HG03097 (cell line): Measurements from ENCODE around the gene DNAJC12.
"Not testable (repeated sequence)": the region's sequence is repeated elsewhere in the genome, so short reads cannot be mapped to it uniquely, and the experiment has no call there.

Experiments used
- ATAC-seq: cut with Tn5 transposase; IDR thresholded peaks from one replicate; pipeline ENCODE4 v1.9.1; 2021; ENCODE audit not compliant: unreplicated experiment, low FRiP score

DNAJC12 gene

GRCh38 chr10:67794909-67795460 lies 43.0 kb downstream of the DNAJC12 start:
- no peak for ATAC-seq

- ATAC-seq = no peak
These were observed 43.7 kb downstream of the DNAJC12 start for GRCh38 chr10:67794256-67794655.

DNA sequence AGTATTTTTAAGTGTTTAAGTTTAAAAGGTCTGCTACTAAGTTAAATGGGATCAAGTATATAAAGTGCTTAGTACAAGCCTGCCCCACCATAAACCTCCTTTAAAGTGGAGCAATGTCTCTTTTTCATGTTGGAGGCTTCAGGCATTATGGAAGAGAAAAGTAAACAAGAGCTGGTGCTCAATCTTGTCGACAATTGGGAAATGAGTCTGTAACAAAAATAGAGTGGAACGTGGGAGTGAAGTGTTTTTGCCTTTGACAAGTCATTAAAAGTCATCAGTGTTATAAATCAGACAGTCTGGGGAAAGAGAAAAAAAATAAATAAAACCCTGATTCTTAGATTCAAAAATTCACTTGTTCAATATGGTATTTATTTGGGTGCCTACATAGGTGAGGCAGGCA lies 44.7 kb downstream of the DNAJC12 start:
- ATAC-seq = no peak

DNA sequence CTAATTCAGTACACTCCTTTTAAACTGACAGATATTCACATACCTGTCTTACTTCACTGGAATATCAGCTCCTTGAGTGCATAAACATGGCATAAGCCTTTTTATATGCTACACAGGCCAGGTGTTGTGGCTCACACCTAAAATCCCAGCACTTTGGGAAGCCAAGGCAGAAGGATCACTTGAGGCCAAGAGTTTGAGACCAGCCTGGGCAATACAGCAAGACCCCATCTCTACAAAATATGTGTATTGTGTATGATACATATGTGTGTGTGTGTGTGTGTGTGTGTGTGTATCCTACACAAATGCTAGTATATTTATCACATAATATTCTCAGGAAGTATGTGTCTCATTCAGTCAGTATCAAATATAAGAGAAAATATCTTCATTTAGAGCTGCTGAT lies 45.3 kb downstream of the DNAJC12 start:
- ATAC-seq = no peak

GRCh38 chr10:67790534-67791408 lies 47.2 kb downstream of the DNAJC12 start:
- ATAC-seq = no peak

GRCh38 chr10:67789769-67790168 lies 48.2 kb downstream of the DNAJC12 start:
- no peak for ATAC-seq

DNA sequence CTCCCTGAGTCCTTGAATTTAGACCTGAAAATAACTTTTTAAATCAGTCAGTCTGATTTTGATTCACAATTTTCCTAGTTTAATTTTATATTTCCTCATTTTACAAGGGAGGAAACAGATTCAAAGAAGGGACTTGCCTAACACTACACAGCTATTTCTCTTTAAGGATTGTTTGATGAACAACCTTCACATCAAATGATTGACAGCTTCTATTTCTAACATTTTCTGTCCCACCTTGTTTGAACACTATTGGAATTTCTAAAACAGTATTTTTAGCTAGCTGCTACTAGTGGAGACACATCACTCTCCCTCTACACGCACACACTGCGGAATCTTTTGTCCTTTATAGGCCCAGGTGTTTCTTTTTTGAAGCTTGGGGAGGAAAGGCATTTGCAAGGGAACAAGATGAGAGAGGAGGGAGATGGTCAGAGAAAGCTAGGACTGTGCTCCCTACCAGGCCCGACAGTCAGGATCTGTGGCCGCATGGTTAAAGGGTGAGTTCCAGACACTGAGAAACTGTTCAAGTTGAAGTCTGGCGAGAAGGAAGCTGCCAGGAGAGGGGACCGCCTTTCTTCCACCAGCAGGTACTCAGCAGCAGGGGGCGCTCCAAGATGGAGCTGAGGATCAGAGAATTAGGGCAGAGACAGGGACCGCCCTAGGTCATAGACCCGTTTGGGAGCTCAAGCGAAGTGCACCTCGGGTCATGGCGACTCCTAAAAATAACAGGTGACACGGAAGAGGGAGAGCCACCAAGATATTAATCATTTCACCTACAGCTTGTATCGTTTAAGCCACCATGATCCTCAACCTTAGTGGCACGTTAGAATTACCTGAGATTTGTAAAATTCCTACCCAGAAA lies 49.7 kb downstream of the DNAJC12 start:
- peak; percentile 48 for ATAC-seq

DNA sequence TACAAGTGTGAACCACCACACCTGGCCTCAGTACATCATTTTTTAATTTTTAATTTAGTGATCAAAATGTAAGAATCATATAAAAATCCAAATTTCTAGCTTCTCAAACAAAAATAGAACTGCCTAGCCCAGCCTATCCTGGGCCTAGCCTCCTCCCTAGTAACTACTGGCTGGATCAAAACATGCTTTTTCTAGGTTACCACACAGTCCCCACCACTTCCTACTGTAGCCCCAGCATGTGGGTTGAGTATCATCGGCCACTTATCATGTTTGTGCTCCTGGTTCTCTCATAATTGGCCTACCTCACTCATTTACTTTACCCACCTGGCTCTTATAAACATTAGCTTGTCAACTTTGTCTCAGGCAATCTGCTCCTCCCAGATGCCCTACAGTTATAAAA lies 52.9 kb downstream of the DNAJC12 start:
- no peak for ATAC-seq

DNA sequence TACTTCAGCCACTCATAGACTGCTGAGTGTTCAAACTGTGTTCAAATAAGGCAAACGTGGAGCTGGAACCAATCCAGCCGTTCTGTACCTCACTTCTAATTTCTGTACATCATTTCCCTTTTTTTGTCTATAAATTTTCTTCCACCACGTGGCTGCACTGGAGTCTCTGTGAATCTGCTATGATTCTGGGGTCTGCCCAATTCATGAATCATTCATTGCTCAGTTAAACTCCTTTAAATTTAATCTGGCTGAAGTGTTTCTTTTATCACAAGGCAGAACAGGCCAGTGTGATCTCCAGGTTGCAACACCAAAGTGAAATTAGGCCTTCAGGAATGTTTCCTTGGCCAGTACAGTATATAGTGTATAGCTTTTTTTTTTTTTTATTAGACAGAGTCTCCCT lies 53.5 kb downstream of the DNAJC12 start:
- ATAC-seq = no peak

DNA sequence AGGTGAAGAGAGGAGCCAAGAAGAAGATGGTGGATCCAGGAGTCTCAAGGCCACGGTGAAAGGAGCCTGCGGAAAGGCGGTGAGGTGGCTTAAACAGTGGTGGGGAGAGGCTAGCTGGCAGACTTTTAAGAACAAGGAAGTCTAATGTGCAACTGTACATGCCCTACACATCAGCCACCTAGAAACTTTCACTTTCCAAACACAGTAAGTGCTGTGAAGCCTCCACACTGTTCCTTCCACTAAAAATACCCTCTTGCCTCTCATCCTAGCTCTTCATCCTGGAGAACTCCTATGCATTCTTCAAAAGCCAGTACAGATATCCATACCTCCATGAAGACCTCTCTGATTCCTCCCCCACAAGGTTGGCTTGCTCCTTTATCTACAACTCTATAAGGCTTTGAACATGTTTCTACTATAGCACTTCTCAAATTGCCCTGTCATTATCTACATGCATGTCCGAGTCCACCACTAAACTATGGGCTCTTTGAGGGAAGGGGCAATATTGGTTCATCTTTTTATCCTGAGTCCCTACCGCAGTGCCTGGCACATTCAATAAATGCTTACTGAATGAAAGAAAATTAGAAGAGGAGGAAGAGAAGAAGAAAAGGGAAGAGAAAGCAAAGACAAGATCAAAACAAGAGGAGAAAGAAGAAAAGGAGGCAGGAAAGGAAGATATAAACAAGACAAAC lies 54.2 kb downstream of the DNAJC12 start:
- no peak for ATAC-seq

DNA sequence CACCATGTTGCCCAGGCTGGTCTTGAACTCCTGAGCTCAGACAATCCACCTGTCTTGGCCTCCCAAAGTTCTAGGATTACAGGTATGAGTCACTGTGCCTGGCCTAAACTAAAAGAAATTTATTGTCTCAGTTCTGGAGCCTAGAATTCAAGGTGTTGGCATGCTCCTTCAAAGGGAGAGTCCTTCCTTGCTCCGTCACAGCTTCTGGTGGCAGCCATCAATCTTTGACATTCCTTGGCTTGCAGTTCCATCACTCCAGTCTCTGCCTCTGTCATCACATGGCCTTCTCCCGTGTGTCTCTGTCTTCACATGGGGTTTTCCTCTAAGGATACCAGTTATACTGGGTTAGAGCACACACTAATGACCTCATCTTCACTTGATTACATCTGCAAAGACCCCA lies 55.5 kb downstream of the DNAJC12 start:
- no peak for ATAC-seq

DNA sequence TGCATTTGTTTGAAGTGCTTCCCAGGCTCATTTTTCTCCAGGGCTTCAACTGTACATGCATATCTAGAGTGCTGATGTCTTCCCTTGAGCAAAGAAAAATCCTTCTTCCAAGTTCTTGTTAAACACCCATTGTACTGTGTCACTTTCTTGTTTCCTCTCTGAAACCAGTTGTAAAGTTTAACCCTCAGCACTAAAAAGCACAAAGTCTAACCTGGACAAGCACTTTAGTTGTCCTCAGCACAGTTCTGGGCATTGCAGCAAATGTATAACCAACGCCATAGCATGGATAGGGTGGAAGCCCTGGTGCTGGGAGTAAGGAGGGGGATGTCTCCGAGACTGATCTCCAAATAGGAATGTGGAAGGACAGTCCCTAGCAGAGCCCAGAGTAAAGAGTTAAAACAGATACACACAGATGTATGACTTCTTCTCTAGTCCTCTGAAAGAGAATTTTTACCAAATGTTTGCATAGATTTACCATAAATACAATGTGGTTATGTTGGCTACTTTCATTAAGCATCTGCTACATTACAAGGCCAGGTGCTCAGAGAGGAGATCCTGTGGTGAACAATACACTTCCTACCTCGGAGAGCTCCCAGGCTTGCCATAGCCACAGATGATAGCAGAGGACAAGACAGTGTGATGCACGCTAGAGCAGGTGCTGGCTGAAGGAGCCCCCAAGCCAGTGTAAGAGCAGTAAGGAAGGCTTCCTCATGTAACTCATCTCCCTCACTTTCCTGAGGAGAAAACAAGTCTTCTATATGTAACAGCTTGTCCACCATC lies 57.0 kb downstream of the DNAJC12 start:
- ATAC-seq = peak; percentile 79

GRCh38 chr10:67780204-67780621 lies 57.8 kb downstream of the DNAJC12 start:
- ATAC-seq = not testable (repeated sequence)

GRCh38 chr10:67779465-67780203 lies 58.4 kb downstream of the DNAJC12 start:
- ATAC-seq = peak; percentile 50

DNA sequence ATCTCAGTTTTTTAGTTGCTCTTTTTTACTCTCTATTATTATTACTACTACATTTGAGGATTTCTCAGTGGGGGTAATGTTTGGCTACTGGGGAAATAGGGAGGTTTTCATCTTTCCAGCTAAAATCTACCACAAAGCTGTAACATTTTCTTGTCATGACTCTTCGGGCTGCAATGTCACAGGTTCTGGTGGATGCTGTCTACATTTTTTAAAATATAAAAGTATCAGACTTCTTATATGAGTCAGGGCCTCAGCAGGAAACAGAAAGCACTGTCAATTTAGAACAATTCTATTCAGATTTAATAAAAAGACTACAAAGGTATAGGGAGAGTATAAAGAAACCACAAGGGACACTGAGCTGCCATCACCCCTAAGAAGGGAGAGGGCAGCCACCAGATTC lies 61.6 kb downstream of the DNAJC12 start:
- no peak for ATAC-seq

DNA sequence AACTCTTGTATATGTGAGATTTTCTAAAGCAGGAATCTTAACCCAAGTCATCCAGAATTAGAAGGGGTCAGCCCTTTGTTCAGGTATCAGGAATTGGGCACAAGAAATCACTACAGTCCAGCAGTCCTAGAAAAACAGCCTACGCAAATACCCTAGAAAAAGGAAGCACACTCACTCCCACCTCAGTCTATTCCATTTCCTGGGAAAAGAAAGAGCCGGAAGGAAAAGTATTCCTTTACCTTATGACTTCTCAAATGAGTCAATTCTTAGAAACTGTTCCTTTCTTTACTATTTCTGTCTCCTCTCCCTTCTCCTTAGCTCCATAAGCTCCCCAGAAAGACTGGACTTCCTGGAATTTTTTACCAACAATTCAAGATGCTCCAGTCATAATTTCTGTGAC lies 62.7 kb downstream of the DNAJC12 start:
- no peak for ATAC-seq

- peak; percentile 98 for ATAC-seq
These were observed 65.0 kb downstream of the DNAJC12 start for GRCh38 chr10:67772894-67773511.

GRCh38 chr10:67772151-67772550 lies 65.8 kb downstream of the DNAJC12 start:
- ATAC-seq = no peak

DNA sequence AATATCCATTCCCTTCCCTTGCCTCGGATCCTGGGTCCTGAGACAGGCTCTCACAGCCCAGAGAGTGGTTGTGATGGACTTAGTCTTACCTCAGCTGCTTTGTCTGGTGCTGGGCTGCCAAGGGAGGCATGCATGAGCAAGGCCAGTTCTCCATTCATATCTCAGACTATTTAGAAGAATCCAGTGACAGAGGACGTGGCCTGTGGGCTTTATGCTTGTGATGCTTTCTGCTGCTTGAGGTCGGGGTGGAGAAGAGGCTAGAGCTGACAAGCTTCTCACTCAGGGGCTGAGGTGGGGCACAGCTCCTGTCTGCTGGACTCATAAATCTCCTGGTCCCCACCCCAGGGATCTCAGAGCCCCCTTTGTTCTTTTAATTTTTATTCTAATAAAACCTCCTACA lies 66.8 kb downstream of the DNAJC12 start:
- ATAC-seq = peak; percentile 5
